H9 (cell line): Measurements from ENCODE around the gene SBF1. TPM values are rescaled to one million over a fixed set of nuclear protein-coding genes. Genes with fewer than 3 reads are reported as not detected.

Source experiments
- DNase-seq: peaks from one replicate; pipeline ENCODE4 v3.0.0-alpha.2; 2017
- H2AFZ ChIP-seq: one replicate; pipeline ENCODE4 v1.6.1; 2013; ENCODE audit warnings: mild to moderate bottlenecking, low read length, control low read depth, moderate library complexity
- H2AK5ac ChIP-seq: 2 replicates; pipeline ENCODE4 v1.6.1; 2013; ENCODE audit warnings: low read length, control low read depth, mixed read lengths; ENCODE audit not compliant: insufficient read length
- H2BK120ac ChIP-seq: one replicate; pipeline ENCODE4 v1.6.1; 2013; ENCODE audit warnings: low read depth, mild to moderate bottlenecking, low read length, control low read depth, inconsistent platforms; ENCODE audit not compliant: poor library complexity, severe bottlenecking
- H2BK12ac ChIP-seq: 2 replicates; pipeline ENCODE4 v1.6.1; 2013; ENCODE audit warnings: low read length, control low read depth, mixed read lengths, low read depth; ENCODE audit not compliant: insufficient read length
- H2BK15ac ChIP-seq: 2 replicates; pipeline ENCODE4 v1.6.1; 2013; ENCODE audit warnings: low read depth, low read length, control low read depth
- H2BK20ac ChIP-seq: one replicate; pipeline ENCODE4 v1.6.1; 2013; ENCODE audit warnings: low read depth, mild to moderate bottlenecking, low read length, control low read depth, inconsistent platforms; ENCODE audit not compliant: poor library complexity, severe bottlenecking
- H2BK5ac ChIP-seq: 2 replicates; pipeline ENCODE4 v1.6.1; 2013; ENCODE audit warnings: low read length, control low read depth, mixed read lengths; ENCODE audit not compliant: insufficient read length
- H3K14ac ChIP-seq: 2 replicates; pipeline ENCODE4 v1.6.1; 2013; ENCODE audit warnings: low read length, control low read depth; ENCODE audit not compliant: insufficient read depth
- H3K18ac ChIP-seq: 2 replicates; pipeline ENCODE4 v1.6.1; 2013; ENCODE audit warnings: low read depth, mild to moderate bottlenecking, mixed read lengths, low read length, control low read depth; ENCODE audit not compliant: insufficient read length
- H3K23ac ChIP-seq: 2 replicates; pipeline ENCODE4 v1.6.1; 2013; ENCODE audit warnings: low read length, control low read depth, mixed read lengths, low read depth; ENCODE audit not compliant: insufficient read length
- H3K23me2 ChIP-seq: 2 replicates; pipeline ENCODE4 v1.6.1; 2013; ENCODE audit warnings: low read depth, mild to moderate bottlenecking, mixed read lengths, low read length, control low read depth; ENCODE audit not compliant: insufficient read length, poor library complexity, severe bottlenecking
- H3K27ac ChIP-seq: 2 replicates; pipeline ENCODE4 v1.5.1; 2013; ENCODE audit warnings: low read length, control low read depth, mixed read lengths, low read depth; ENCODE audit not compliant: insufficient read length
- H3K27me3 ChIP-seq: 2 replicates; pipeline ENCODE4 v1.6.1; 2013; ENCODE audit warnings: low read length, control low read depth, inconsistent platforms; ENCODE audit not compliant: insufficient read depth
- H3K4ac ChIP-seq: 2 replicates; pipeline ENCODE4 v1.6.1; 2013; ENCODE audit warnings: low read depth, mild to moderate bottlenecking, control low read depth, inconsistent platforms, low read length, moderate library complexity
- H3K4me1 ChIP-seq: 2 replicates; pipeline ENCODE4 v1.6.1; 2013; ENCODE audit warnings: low read length, control low read depth, inconsistent platforms; ENCODE audit not compliant: insufficient read depth
- H3K4me2 ChIP-seq: 2 replicates; pipeline ENCODE4 v1.6.1; 2013; ENCODE audit warnings: low read length, control low read depth, mixed read lengths; ENCODE audit not compliant: insufficient read length, insufficient read depth
- H3K56ac ChIP-seq: 2 replicates; pipeline ENCODE4 v1.6.1; 2013; ENCODE audit warnings: low read depth, mild to moderate bottlenecking, mixed read lengths, low read length, control low read depth; ENCODE audit not compliant: insufficient read length
- H3K79me1 ChIP-seq: 2 replicates; pipeline ENCODE4 v1.6.1; 2013; ENCODE audit warnings: low read depth, mild to moderate bottlenecking, moderate library complexity, low read length, control low read depth, inconsistent platforms; ENCODE audit not compliant: insufficient read depth, poor library complexity, severe bottlenecking
- H3K79me2 ChIP-seq: 2 replicates; pipeline ENCODE4 v1.6.1; 2013; ENCODE audit warnings: low read length, control low read depth, inconsistent platforms; ENCODE audit not compliant: insufficient read depth
- H3K9ac ChIP-seq: 2 replicates; pipeline ENCODE4 v1.6.1; 2013; ENCODE audit warnings: low read length, control low read depth, mixed read lengths; ENCODE audit not compliant: insufficient read length; ENCODE audit errors: extremely low read depth
- H3K9me3 ChIP-seq: one replicate; pipeline ENCODE4 v1.6.1; 2013; ENCODE audit warnings: low read depth, low read length, inconsistent platforms; ENCODE audit not compliant: control insufficient read depth
- H3T11ph ChIP-seq: one replicate; pipeline ENCODE4 v1.6.1; 2013; ENCODE audit warnings: mild to moderate bottlenecking, low read length, control low read depth, inconsistent platforms
- H4K20me1 ChIP-seq: one replicate; pipeline ENCODE4 v1.6.1; 2013; ENCODE audit not compliant: control insufficient read depth, insufficient read length, insufficient read depth
- H4K5ac ChIP-seq: 2 replicates; pipeline ENCODE4 v1.6.1; 2013; ENCODE audit warnings: low read depth, mild to moderate bottlenecking, mixed read lengths, low read length, control low read depth; ENCODE audit not compliant: insufficient read length
- H4K8ac ChIP-seq: replicated peaks from 2 replicates; pipeline ENCODE4 v1.6.1; 2013; ENCODE audit warnings: low read length, control low read depth, mixed read lengths, low read depth; ENCODE audit not compliant: insufficient read length
- H4K91ac ChIP-seq: 2 replicates; pipeline ENCODE4 v1.6.1; 2013; ENCODE audit warnings: low read depth, mild to moderate bottlenecking, moderate library complexity, mixed read lengths, low read length, control low read depth; ENCODE audit not compliant: insufficient read length
- H3K27ac Mint-ChIP-seq, 3 experiments: 2 replicates in 2 of 3; 3 replicates in 1 of 3; pipeline ENCODE4 v1.8.0; 2020 to 2021; ENCODE audit warnings: mixed read lengths in 3 of 3, mild to moderate bottlenecking in 1 of 3, moderate library complexity in 1 of 3
- H3K27me3 Mint-ChIP-seq: 2 replicates; pipeline ENCODE4 v1.8.0; 2021; ENCODE audit warnings: low read depth, mild to moderate bottlenecking, moderate library complexity, mixed read lengths
- H3K36me3 Mint-ChIP-seq, 3 experiments: 2 replicates in 2 of 3; 3 replicates in 1 of 3; pipeline ENCODE4 v1.8.0; 2020 to 2021; ENCODE audit warnings: low read depth in 3 of 3, mixed read lengths in 3 of 3; ENCODE audit not compliant: insufficient read depth in 1 of 3
- H3K4me1 Mint-ChIP-seq, 2 experiments: 2 replicates each; pipeline ENCODE4 v1.8.0; 2020; ENCODE audit warnings: mixed read lengths in 2 of 2
- H3K4me3 Mint-ChIP-seq, 2 experiments: 2 replicates in 1 of 2; 3 replicates in 1 of 2; pipeline ENCODE4 v1.8.0; 2020 to 2021; ENCODE audit warnings: mild to moderate bottlenecking in 2 of 2, mixed read lengths in 2 of 2, moderate library complexity in 1 of 2
- H3K9me3 Mint-ChIP-seq, 2 experiments: 2 replicates in 1 of 2; 3 replicates in 1 of 2; pipeline ENCODE4 v1.8.0; 2020; ENCODE audit warnings: mild to moderate bottlenecking in 2 of 2, mixed read lengths in 2 of 2, moderate library complexity in 1 of 2
- CTCF ChIP-seq: fragments of 200-600 bp; sonication (generic); conservative IDR thresholded peaks from 3 replicates; pipeline ENCODE4 v1.8.0; 2021; ENCODE audit warnings: antibody characterized with exemption, mild to moderate bottlenecking
- WGBS: extraction: QIAGEN DNeasy Blood & Tissue Kit; methylation state at CpG from one replicate; pipeline ENCODE4 v1.1.7; 2013; ENCODE audit warnings: missing lambda C conversion rate, low lambda C conversion rate, mixed read lengths; ENCODE audit not compliant: insufficient read length; ENCODE audit errors: extremely low coverage; 5-methylcytosine and 5-hydroxymethylcytosine counted together
- total RNA-seq: library from RNA; stranded (reverse); gene quantifications from 2 replicates; pipeline ENCODE4 v1.2.1, GENCODE V29; 2021

SBF1 gene
- total RNA-seq, 1 experiment from 2014 or later: 69.8 TPM

- peaks cover 7 to 50% (median 38%) of the 10 kb centered on the region in 3 experiments; a peak in 6 of 7 replicates for H3K36me3 Mint-ChIP-seq
- Histone ChIP-seq H2AFZ (no peak overlapping the region), H2BK120ac (no peak overlapping the region), H3K9ac (no peak overlapping the region), H3K27me3 (no peaks in the 10 kb centered on the region), H2BK15ac (no peak overlapping the region), H3K18ac (no peak overlapping the region), H3K27ac (no peak overlapping the region), H3K79me2 (no peaks in the 10 kb centered on the region), H2BK20ac (no peak overlapping the region), H3K4me2 (no peak overlapping the region), H3K4ac (no peak overlapping the region), H3K4me1 (peaks cover 3% of the 10 kb centered on the region; the same call in 1 of the 2 replicates), H3K14ac (no peak overlapping the region), H4K5ac (no peak overlapping the region), H4K8ac (no peak overlapping the region), H3K9me3 (no peaks in the 10 kb centered on the region), H3K23me2 (peaks cover 3% of the 10 kb centered on the region), H3K23ac (no peak overlapping the region), H3K56ac (no peak overlapping the region), H4K91ac (no peak overlapping the region), H3T11ph (no peak overlapping the region), H2AK5ac (no peak overlapping the region), H4K20me1 (no peaks in the 10 kb centered on the region), H3K79me1 (no peaks in the 10 kb centered on the region), H2BK12ac (no peak overlapping the region), H2BK5ac (no peak overlapping the region)
- H3K4me3 Mint-ChIP-seq: no peak overlapping the region
- TF ChIP-seq CTCF: no peak
- DNase-seq: no peak
- no CpG with 5 or more reads among the region's 15 CpGs for WGBS
- no peak overlapping the region for H3K27ac Mint-ChIP-seq
- no peaks in the 10 kb centered on the region for H3K9me3 Mint-ChIP-seq
- H3K4me1 Mint-ChIP-seq: peaks cover 11 to 15% of the 10 kb centered on the region in 2 experiments
- peaks cover 8% of the 10 kb centered on the region for H3K27me3 Mint-ChIP-seq
Measured at GRCh38 chr22:50522208-50522805, 47.5 kb upstream of the SBF1 start.
